SK-N-SH (cell line): ENCODE data around the gene CHST1. TPM values are rescaled to one million over a fixed set of nuclear protein-coding genes. Genes with fewer than 3 reads are reported as not detected.

Experiments used
- CTCF ChIA-PET: fragments of 300-600, 350-600 bp; formaldehyde crosslinking; extraction: SDS; loops from one replicate; lab custom pipeline; 2021; lab: Yijun Ruan, JAX
- POLR2A ChIA-PET: fragments of 350-600 bp; sonication (Branson Sonifier 250); formaldehyde crosslinking; extraction: SDS; loops from one replicate; lab custom pipeline; 2020; ENCODE audit warnings: antibody characterized with exemption, inconsistent platforms; lab: Yijun Ruan, JAX
- DNase-seq: peaks from one replicate; pipeline ENCODE4 v3.0.0; 2012
- H2AFZ ChIP-seq: fragments of 200-600 bp; sonication (generic); 2 replicates; pipeline ENCODE4 v1.8.1; 2016; ENCODE audit warnings: antibody characterized with exemption, mild to moderate bottlenecking, low read depth
- H3F3A ChIP-seq: fragments of 200-600 bp; sonication (generic); replicated peaks from 2 replicates; pipeline ENCODE3; 2016; ENCODE audit warnings: antibody characterized with exemption, mild to moderate bottlenecking; ENCODE audit not compliant: insufficient read depth
- H3K27ac ChIP-seq, 2 experiments: fragments of 200-500 bp in 1 of 2; fragments of 200-600 bp in 1 of 2; sonication (Bioruptor generic) in 1 of 2; sonication (generic), shearing (Covaris generic) in 1 of 2; 2 replicates each; pipeline versions ENCODE4 v1.5.1 to v1.6.1; 2014 to 2016; ENCODE audit warnings: low read depth in 2 of 2, inconsistent platforms in 1 of 2, low read length in 1 of 2, mild to moderate bottlenecking in 1 of 2, mixed read lengths in 1 of 2
- H3K27me3 ChIP-seq: fragments of 200-600 bp; sonication (generic), shearing (Covaris generic); 2 replicates; pipeline ENCODE4 v1.6.1; 2016; ENCODE audit warnings: mixed run types; ENCODE audit not compliant: insufficient read depth
- H3K36me3 ChIP-seq, 2 experiments: fragments of 200-500 bp in 1 of 2; fragments of 200-600 bp in 1 of 2; sonication (Bioruptor generic) in 1 of 2; sonication (generic) in 1 of 2; replicated peaks in 1 of 2; 2 replicates each; pipeline versions ENCODE3 to v1.5.1; 2014 to 2016; ENCODE audit warnings: low read length in 1 of 2, mild to moderate bottlenecking in 1 of 2; ENCODE audit not compliant: insufficient read depth in 2 of 2, control insufficient read depth in 1 of 2
- H3K4me1 ChIP-seq, 2 experiments: fragments of 200-500 bp in 1 of 2; fragments of 200-600 bp in 1 of 2; sonication (Bioruptor generic) in 1 of 2; sonication (generic), shearing (Covaris generic) in 1 of 2; 2 replicates each; pipeline versions ENCODE4 v1.5.1 to v1.6.1; 2014 to 2016; ENCODE audit warnings: low read depth in 1 of 2, low read length in 1 of 2, mixed run types in 1 of 2; ENCODE audit not compliant: insufficient read depth in 2 of 2, control insufficient read depth in 1 of 2
- H3K4me2 ChIP-seq: fragments of 200-600 bp; sonication (generic), shearing (Covaris generic); 2 replicates; pipeline ENCODE4 v1.6.1; 2017; ENCODE audit warnings: mixed run types
- H3K4me3 ChIP-seq, 2 experiments: fragments of 200-500 bp in 1 of 2; fragments of 200-600 bp in 1 of 2; sonication (Bioruptor generic) in 1 of 2; sonication (generic), shearing (Covaris generic) in 1 of 2; 2 replicates each; pipeline versions ENCODE4 v1.5.1 to v1.8.1; 2014 to 2016; ENCODE audit warnings: low read depth in 2 of 2, inconsistent platforms in 1 of 2, low read length in 1 of 2, mild to moderate bottlenecking in 1 of 2, mixed read lengths in 1 of 2, moderate library complexity in 1 of 2
- H3K79me2 ChIP-seq: fragments of 200-600 bp; sonication (generic); 2 replicates; pipeline ENCODE4 v1.8.1; 2017; ENCODE audit warnings: mild to moderate bottlenecking; ENCODE audit not compliant: insufficient read depth
- H3K9ac ChIP-seq: fragments of 200-600 bp; sonication (generic); 2 replicates; pipeline ENCODE4 v1.6.1; 2017; ENCODE audit warnings: mixed run types
- H3K9me2 ChIP-seq: fragments of 200-600 bp; sonication (generic); 2 replicates; pipeline ENCODE4 v1.6.1; 2017; ENCODE audit warnings: mixed run types
- H3K9me3 ChIP-seq: fragments of 200-600 bp; sonication (generic); 2 replicates; pipeline ENCODE4 v1.6.1; 2017; ENCODE audit warnings: mixed run types, mild to moderate bottlenecking, moderate library complexity
- H4K20me1 ChIP-seq: fragments of 200-600 bp; sonication (generic); 2 replicates; pipeline ENCODE4 v1.6.1; 2017; ENCODE audit warnings: mild to moderate bottlenecking, mixed run types; ENCODE audit not compliant: insufficient read depth
- CHD2 ChIP-seq: fragments of 150-350 bp; IDR thresholded peaks from 2 replicates; pipeline ENCODE4 v1.6.1; 2018; ENCODE audit warnings: low read length; ENCODE audit not compliant: partially characterized antibody
- CTCF ChIP-seq: fragments of 200-600 bp; sonication (generic); IDR thresholded peaks from 2 replicates; pipeline ENCODE4 v1.6.1; 2017; ENCODE audit warnings: antibody characterized with exemption, mild to moderate bottlenecking, moderate library complexity
- EP300 ChIP-seq, 2 experiments: IDR thresholded peaks; 2 replicates each; pipeline versions ENCODE4 v1.4.0 to v1.6.1; 2012; ENCODE audit warnings: borderline replicate concordance in 1 of 2, low read depth in 1 of 2, low read length in 1 of 2
- FOSL2 ChIP-seq: IDR thresholded peaks from 2 replicates; pipeline ENCODE4 v1.4.0; 2012; ENCODE audit warnings: low read depth, mild to moderate bottlenecking, moderate library complexity, borderline replicate concordance
- FOXJ3 ChIP-seq: sonication (generic); formaldehyde crosslinking; IDR thresholded peaks from 2 replicates; pipeline ENCODE4 v1.5.1; 2020; ENCODE audit warnings: mild to moderate bottlenecking, missing genetic modification reagents
- GATA2 ChIP-seq: sonication (generic); formaldehyde crosslinking; IDR thresholded peaks from 2 replicates; pipeline ENCODE4 v1.5.0; 2020; ENCODE audit warnings: mild to moderate bottlenecking, missing genetic modification reagents
- NFIC ChIP-seq: IDR thresholded peaks from 2 replicates; pipeline ENCODE4 v1.4.0; 2012; ENCODE audit warnings: borderline replicate concordance
- NRF1 ChIP-seq: IDR thresholded peaks from 2 replicates; pipeline ENCODE4 v1.6.1; 2012; ENCODE audit warnings: low read depth, mild to moderate bottlenecking, low read length
- PBX3 ChIP-seq: IDR thresholded peaks from 2 replicates; pipeline ENCODE4; 2012
- RAD21 ChIP-seq: IDR thresholded peaks from 2 replicates; pipeline ENCODE4 v1.6.1; 2012; ENCODE audit warnings: mild to moderate bottlenecking, low read length
- RCOR1 ChIP-seq: fragments of 150-350 bp; IDR thresholded peaks from 2 replicates; pipeline ENCODE4 v1.6.1; 2017; ENCODE audit warnings: antibody characterized with exemption, low read length
- USF1 ChIP-seq: IDR thresholded peaks from 2 replicates; pipeline ENCODE4 v1.4.0; 2012; ENCODE audit warnings: low read depth, borderline replicate concordance
- USF2 ChIP-seq: fragments of 150-350 bp; IDR thresholded peaks from 2 replicates; pipeline ENCODE4 v1.6.1; 2017; ENCODE audit warnings: antibody characterized with exemption, low read length, low read depth, borderline replicate concordance
- ZBTB33 ChIP-seq: IDR thresholded peaks from 2 replicates; pipeline ENCODE4 v1.4.0; 2012; ENCODE audit warnings: low read depth, borderline replicate concordance
- WGBS: methylation state at CpG from one replicate; pipeline ENCODE4 v1.1.6; 2017; ENCODE audit warnings: low lambda C conversion rate; 5-methylcytosine and 5-hydroxymethylcytosine counted together
- polyA plus RNA-seq, 3 experiments: library from polyadenylated mRNA; depleted of rRNA; stranded (reverse); fragments of >200 nt; gene quantifications; 2 replicates each; pipeline ENCODE4 v1.2.3, GENCODE V29; 2012

Gene CHST1
- polyA plus RNA-seq, 1 of the 3 experiments (the other 2 are of a cell fraction), result 4.9 TPM

GRCh38 chr11:45659818-45660160, 5.6 kb downstream of the CHST1 start:
- Histone ChIP-seq H4K20me1 (no peaks in the 10 kb centered on the region), H3K9ac (no peak overlapping the region), H2AFZ (no peak overlapping the region), H3K27me3 (no peaks in the 10 kb centered on the region), H3K4me1 (peaks cover 57 to 65% of the 10 kb centered on the region in 2 experiments; a peak in 3 of 4 replicates)
- CTCF ChIA-PET, result interaction anchor here (1.2 to 15.3 kb wide), 4 partner anchors 15 to 286 kb away, joined by 6 to 302 read pairs (median 18); no protein-coding TSS in a partner anchor
- DNase-seq, result peak; percentile 79
- TF ChIP-seq RAD21 (no peak), NFIC (0 out of 2 replicates have a peak, but pooled peaks have one; percentile 5), PBX3 (no peak), FOSL2 (no peak), USF2 (no peak), ZBTB33 (no peak), NRF1 (no peak), CTCF (no peak), RCOR1 (peak; percentile 78; the same call in 1 of the 2 replicates), USF1 (no peak), GATA2 (CRISPR knock-in tag) (peak; percentile 62), EP300 (IDR thresholded peaks at IDR 0.05; ENCODE audit: borderline replicate concordance in 1 of 2, low read depth in 1 of 2, low read length in 1 of 2) (peak in 1 of 2 experiments; percentile 53; a peak in 1 of 4 replicates), FOXJ3 (0 out of 2 replicates have a peak, but pooled peaks have one; percentile 26), CHD2 (peak; percentile 39)
- TF ChIP-seq, all 33 proteins: peak for 6
- Histone ChIP-seq H3K9me3 (no peaks in the 10 kb centered on the region), H3K79me2 (no peaks in the 10 kb centered on the region), H3K4me3 (no peak overlapping the region), H3K4me2 (0 out of 2 replicates have a peak overlapping the region, but pooled peaks have one; percentile 83), H3K36me3 (no peaks in the 10 kb centered on the region), H3F3A (no peaks in the 10 kb centered on the region), H3K27ac (peak overlapping the region in 1 of 2 experiments; percentile 83; a peak in 1 of 4 replicates), H3K9me2 (no peaks in the 10 kb centered on the region)
- POLR2A ChIA-PET, result no interaction called here
- WGBS, result 46% methylated on average over 2 of the region's 4 CpGs
